Measurements from ENCODE around the gene EIF4E3.

DNA sequence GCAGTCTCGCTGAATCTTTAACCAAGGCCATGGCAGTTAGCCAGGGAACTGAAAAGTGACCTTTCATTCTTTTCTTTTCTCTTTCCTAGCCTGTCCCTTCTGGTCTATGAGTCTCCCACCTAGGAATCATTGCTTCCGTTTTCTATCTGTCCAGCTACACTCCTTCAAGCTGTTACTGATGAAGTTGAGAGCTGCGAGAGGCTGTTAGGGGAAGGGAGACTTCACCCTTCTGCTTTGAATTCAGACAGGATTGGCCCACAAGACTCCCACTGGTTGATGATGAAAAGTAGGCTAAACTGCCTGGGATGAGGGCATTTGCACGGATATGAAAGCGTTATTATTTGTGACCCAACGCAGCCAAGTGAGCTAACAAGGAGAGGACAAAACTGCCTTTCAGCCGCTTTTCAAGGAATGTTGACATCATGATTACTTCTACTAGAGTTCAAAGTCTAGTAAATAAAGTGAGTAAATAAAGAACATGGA is 30.2 kb downstream of the EIF4E3 start:
- TF ChIP-seq POLR2A (IDR thresholded peaks at IDR 0.05; ENCODE audit: low read length) (no peak), GATA1 (IDR thresholded peaks at IDR 0.05; ENCODE audit: low read depth, low read length) (no peak)

Data from erythroblast (primary cell).